SU-DHL-6 (cell line): ENCODE results near the gene SRA1.

Experiments used
- CTCF ChIP-seq: fragments of 200-600 bp; sonication (generic); IDR thresholded peaks from one replicate; pipeline ENCODE4 v1.5.1; 2017; ENCODE audit warnings: antibody characterized with exemption, mild to moderate bottlenecking, low read length, moderate library complexity; ENCODE audit not compliant: insufficient read depth, poor library complexity, severe bottlenecking
- EZH2phosphoT487 ChIP-seq: fragments of 200-600 bp; sonication (generic), shearing (Covaris generic); conservative IDR thresholded peaks from 2 replicates; pipeline ENCODE4 v1.6.1; 2018; ENCODE audit warnings: mild to moderate bottlenecking, antibody characterized with exemption, low read length, moderate library complexity, mixed read lengths

- TF ChIP-seq CTCF: no peak
- no peak for TF ChIP-seq EZH2phosphoT487
Measured at GRCh38 chr5:140561753-140562523, 4.7 kb upstream of the SRA1 start.
